Dedifferentiated amniotic fluid mesenchymal stem cell (primary cell): ENCODE results near the gene SNRNP25.
A peak's percentile ranks its signal among the peaks of the same experiment; 100 is the strongest.

Source experiments
- DNase-seq: peaks from one replicate; pipeline ENCODE4 v3.0.0-alpha.2; 2016; ENCODE audit errors: extremely low spot score

Gene SNRNP25

GRCh38 chr16:62968-63391 lies 9.4 kb downstream of the SNRNP25 start:
- no peak for DNase-seq

DNA sequence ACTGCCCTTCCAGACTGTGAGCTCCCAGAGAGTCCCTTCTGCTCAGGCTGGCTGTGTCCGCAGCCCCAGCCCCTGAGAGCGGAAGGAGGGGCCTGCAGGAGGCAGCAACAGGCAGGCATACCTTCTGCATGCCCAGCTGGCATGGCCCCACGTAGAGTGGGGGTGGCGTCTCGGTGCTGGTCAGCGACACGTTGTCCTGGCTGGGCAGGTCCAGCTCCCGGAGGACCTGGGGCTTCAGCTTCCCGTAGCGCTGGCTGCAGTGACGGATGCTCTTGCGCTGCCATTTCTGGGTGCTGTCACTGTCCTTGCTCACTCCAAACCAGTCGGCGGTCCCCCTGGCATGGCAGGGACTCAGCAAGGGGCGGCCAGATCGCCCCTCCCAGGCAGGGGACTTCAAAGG lies 9.8 kb downstream of the SNRNP25 start:
- DNase-seq, result no peak

DNA sequence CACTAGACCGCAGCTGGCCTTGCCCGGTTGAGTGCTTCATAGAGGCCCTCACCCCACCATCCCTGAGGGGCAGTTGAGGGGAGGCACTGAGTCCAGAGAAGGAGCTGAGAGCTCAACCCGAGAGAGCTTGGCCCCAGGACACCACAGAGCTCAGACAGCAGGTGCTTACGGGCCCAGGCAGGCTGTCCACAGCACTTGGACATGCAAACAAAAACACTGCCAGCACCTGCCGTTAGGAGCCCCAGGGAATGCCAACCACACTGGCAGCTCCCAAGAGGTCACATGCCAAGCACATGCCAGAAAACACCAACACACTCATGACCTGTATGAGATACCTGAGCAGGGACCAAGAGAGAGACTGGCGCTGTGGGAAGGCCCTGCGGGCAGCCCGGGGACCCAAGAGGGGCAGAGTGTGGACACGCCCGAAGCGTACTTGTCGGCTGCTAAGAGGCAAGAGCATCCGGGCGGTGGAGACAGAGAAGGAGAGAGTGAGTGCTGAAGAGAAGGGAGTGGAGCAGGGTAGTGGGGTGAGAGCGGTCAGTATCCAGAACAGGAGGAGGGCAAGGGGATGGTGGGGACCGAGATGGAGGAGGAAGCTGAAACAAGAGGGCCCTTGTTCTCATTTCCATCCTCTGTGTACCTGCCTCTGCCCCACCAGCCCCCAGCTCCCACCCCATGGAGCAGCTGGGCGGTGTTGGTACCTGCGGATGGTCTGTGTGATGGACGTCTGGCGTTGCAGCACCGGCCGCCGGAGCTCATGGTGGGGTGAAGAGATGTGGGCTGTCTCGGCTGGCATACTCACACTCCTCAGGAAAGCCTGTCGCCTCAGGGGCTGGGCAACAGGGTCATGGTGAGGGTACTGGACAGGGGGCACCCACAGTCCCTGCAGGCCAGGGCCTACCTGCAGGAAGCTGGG lies 10.6 kb downstream of the SNRNP25 start:
- no peak for DNase-seq

GRCh38 chr16:64914-65255 lies 11.3 kb downstream of the SNRNP25 start:
- DNase-seq, result no peak

DNA sequence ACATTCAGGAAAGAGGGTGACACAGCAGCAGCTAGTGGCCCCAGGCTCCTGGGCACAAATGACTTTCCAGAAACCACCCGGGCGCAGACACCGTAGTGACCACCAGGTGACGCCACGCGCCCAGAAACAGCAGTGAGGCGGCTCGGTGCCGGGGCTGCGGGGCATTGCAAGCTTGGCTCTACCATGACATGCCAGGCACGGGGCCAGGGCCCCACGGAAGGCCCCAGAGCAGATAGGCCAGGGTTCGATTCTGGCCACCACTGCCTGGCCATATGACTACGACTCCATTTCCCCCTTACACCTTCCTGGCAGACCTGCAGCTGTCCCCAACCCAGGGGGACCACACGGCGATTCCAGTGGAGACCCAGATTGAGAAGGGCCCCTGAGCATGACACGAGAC lies 12.1 kb downstream of the SNRNP25 start:
- DNase-seq, result peak; percentile 54

- DNase-seq, result no peak
These were observed 12.9 kb downstream of the SNRNP25 start for GRCh38 chr16:66309-67182.

- no peak for DNase-seq
These were observed 13.7 kb downstream of the SNRNP25 start for GRCh38 chr16:67183-67791.

DNA sequence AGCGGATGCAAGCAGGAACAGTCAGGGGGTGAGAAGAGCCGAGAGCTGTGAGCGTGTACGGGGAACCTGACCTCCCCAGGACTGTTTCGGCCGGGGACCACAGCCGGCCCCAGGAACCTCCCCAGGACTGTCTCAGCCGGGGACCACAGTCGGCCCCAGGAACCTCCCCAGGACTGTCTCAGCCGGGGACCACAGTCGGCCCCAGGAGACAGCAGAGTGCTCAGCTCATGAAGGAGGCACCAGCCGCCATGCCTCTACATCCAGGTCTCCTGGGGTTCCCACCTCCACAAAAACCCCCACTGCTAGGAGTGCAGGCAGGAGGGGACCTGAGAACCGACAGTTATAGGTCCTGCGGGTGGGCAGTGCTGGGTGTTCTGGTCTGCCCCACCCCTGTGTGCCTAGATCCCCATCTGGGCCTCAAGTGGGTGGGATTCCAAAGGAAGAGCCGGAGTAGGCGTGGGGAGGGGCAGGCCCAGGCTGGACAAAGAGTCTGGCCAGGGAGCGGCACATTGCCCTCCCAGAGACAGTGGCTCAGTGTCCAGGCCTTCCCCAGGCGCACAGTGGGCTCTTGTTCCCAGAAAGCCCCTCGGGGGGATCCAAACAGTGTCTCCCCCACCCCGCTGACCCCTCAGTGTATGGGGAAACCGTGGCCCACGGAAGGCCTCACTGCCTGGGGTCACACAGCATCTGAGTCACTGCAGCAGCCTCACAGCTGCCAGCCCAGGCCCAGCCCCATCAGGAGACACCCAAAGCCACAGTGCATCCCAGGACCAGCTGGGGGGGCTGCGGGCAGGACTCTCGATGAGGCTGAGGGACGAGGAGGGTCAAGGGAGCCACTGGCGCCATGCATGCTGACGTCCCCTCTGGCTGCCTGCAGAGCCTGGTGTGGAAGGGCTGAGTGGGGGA lies 14.5 kb downstream of the SNRNP25 start:
- DNase-seq, result no peak

- no peak for DNase-seq
These were observed 15.6 kb downstream of the SNRNP25 start for GRCh38 chr16:69181-69580.

GRCh38 chr16:71210-71539 lies 17.5 kb downstream of the SNRNP25 start:
- no peak for DNase-seq

- DNase-seq, result peak; percentile 63
These were observed 18.1 kb downstream of the SNRNP25 start for GRCh38 chr16:71540-72401.

GRCh38 chr16:72561-73548 lies 19.2 kb downstream of the SNRNP25 start, which contains the start of gene RHBDF1:
RHBDF1 (minus strand) TSS chr16:72631; CDS start chr16:65015, 7,616 bp downstream.
- no peak for DNase-seq

- no peak for DNase-seq
These were observed 20.6 kb downstream of the SNRNP25 start for GRCh38 chr16:74051-74746.

DNA sequence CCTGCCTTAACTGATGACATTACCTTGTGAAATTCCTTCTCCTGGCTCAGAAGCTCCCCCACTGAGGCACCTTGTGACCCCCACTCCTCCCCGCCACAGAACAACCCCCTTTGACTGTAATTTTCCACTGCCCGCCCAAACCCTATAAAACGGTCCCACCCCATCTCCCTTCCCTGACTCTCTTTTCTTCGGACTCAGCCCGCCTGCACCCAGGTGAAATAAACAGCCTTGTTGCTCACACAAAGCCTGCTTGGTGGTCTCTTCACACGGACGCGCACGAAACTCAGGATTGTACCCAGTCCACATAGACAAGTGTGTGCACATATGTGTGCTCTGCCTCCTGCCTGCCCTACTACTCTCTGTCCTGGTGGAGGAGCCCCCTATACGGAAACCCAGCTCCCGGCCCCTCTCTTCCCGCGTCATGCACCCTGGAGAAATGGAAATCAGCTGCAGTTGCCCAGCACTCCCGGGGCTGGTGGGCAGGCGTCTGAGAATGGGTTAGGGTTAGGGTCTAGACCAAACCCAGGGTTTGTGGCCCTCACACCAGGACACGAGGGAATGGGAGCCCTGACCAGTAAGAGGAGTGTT lies 21.2 kb downstream of the SNRNP25 start:
- no peak for DNase-seq

DNA sequence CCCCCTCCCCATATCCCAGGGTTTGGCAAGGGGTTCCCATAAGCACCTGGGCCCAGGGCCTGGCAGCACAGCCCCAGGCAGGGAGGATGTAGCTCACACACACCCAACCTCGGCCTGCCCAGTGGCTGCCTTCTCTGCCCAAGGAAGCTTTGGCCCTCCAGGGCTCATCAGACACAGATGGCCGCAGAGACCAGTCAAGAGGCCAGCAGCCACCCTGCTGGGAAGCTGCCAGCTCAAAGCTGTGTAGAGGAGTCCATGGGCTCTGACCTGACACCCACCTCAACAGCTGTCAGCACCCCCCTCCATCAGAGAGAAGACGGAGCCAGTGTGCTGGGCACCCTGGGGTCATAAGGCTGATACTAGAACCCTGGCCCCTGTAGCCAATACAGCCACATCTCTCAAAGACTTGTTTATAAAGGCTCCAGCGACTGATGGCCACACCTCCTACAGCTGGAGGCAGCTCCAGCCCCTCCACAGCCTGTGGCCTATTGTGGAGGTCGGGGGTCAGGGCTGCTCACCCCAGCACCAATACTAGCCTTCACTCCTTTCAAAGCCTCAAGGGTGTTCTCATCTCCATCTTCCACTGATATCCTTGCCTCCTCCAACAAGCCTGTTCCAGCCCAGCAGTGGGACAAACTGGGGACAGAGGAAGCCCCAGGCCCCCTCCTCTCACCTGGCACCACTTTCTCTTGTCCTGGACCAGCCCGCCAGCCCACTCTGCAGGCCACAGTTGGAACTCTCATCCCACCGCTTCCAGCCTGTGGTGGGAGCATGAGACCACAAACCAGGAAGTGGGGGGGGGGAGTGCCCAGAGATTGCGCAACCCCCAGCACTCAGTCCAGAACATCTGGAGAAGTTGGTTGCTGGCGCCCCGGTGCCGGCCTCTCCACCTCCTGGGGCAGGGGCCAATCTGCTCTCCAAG lies 22.2 kb downstream of the SNRNP25 start:
- peak; percentile 70 for DNase-seq

GRCh38 chr16:76535-77272 lies 23.1 kb downstream of the SNRNP25 start:
- peak; percentile 69 for DNase-seq
